ENCODE results near the gene TMEM97.

GRCh38 chr17:28317966-28318758, 838 bp upstream of the TMEM97 start:
- TF ChIP-seq CTCF (conservative IDR thresholded peaks at IDR 0.05; ENCODE audit: low read depth in 2 of 2) = no peak
- TF ChIP-seq POLR2AphosphoS5 (IDR thresholded peaks at IDR 0.05; ENCODE audit: low read depth) = no peak; the same call in 1 of the 2 replicates
- TF ChIP-seq EZH2phosphoT487 (IDR thresholded peaks at IDR 0.05; ENCODE audit: unreplicated experiment) = no peak
- no peak for TF ChIP-seq EZH2 (IDR thresholded peaks at IDR 0.05; ENCODE audit: low read depth, unreplicated experiment)
- TF ChIP-seq ZNF114 (CRISPR knock-in tag; IDR thresholded peaks at IDR 0.05) = no peak
- TF ChIP-seq STAT1 (IDR thresholded peaks at IDR 0.05; ENCODE audit: unreplicated experiment) = no peak
- TF ChIP-seq CREB1 (CRISPR knock-in tag; IDR thresholded peaks at IDR 0.05; ENCODE audit: low read depth) = no peak
- TF ChIP-seq, protein P1, sequence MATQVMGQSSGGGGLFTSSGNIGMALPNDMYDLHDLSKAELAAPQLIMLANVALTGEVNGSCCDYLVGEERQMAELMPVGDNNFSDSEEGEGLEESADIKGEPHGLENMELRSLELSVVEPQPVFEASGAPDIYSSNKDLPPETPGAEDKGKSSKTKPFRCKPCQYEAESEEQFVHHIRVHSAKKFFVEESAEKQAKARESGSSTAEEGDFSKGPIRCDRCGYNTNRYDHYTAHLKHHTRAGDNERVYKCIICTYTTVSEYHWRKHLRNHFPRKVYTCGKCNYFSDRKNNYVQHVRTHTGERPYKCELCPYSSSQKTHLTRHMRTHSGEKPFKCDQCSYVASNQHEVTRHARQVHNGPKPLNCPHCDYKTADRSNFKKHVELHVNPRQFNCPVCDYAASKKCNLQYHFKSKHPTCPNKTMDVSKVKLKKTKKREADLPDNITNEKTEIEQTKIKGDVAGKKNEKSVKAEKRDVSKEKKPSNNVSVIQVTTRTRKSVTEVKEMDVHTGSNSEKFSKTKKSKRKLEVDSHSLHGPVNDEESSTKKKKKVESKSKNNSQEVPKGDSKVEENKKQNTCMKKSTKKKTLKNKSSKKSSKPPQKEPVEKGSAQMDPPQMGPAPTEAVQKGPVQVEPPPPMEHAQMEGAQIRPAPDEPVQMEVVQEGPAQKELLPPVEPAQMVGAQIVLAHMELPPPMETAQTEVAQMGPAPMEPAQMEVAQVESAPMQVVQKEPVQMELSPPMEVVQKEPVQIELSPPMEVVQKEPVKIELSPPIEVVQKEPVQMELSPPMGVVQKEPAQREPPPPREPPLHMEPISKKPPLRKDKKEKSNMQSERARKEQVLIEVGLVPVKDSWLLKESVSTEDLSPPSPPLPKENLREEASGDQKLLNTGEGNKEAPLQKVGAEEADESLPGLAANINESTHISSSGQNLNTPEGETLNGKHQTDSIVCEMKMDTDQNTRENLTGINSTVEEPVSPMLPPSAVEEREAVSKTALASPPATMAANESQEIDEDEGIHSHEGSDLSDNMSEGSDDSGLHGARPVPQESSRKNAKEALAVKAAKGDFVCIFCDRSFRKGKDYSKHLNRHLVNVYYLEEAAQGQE (IDR thresholded peaks at IDR 0.05; ENCODE audit: unreplicated experiment) = no peak
- TF ChIP-seq NANOG (IDR thresholded peaks at IDR 0.05; ENCODE audit: borderline replicate concordance) = no peak
- no peak for TF ChIP-seq JUNB (IDR thresholded peaks at IDR 0.05; ENCODE audit: unreplicated experiment)
- no peak for TF ChIP-seq ETS1 (IDR thresholded peaks at IDR 0.05)
- TF ChIP-seq ZNF331 (CRISPR knock-in tag; IDR thresholded peaks at IDR 0.05; ENCODE audit: low read depth) = no peak
- TF ChIP-seq ZNF462 (CRISPR knock-in tag; IDR thresholded peaks at IDR 0.05) = no peak

All from GM23338 (cell line).